Stimulated activated CD4-positive, alpha-beta T cell treated with anti-CD3 and anti-CD28 coated beads, Interleukin-4, amount 100 ng/mL, for 1 hour (primary cell): ENCODE measurements around the gene DMGDH.
"Not testable (repeated sequence)": the region's sequence is repeated elsewhere in the genome, so short reads cannot be mapped to it uniquely, and the experiment has no call there.

Experiments used
- DNase-seq: peaks from one replicate; pipeline ENCODE4 v3.0.0-alpha.2; 2020

The DMGDH gene

DNA sequence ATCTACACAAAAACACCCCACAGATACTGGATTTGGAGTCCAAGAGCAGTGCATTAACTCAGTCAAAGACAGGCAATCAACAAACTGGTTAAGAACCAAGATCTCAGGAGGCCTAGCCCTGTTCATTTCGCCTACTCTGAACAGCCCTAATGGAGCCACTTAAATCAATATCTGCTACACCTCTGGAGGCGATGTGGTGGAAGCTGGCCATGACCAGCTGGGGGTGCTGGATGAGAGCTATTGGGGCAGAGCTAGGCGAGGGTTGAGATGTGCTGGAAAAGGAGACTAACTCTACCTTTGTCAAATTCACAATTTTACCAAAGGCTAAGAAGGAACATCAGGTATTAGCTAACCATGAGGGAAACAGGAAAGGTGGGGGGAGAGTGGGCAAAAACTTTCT lies 61.1 kb downstream of the DMGDH start:
- DNase-seq, result no peak

DNA sequence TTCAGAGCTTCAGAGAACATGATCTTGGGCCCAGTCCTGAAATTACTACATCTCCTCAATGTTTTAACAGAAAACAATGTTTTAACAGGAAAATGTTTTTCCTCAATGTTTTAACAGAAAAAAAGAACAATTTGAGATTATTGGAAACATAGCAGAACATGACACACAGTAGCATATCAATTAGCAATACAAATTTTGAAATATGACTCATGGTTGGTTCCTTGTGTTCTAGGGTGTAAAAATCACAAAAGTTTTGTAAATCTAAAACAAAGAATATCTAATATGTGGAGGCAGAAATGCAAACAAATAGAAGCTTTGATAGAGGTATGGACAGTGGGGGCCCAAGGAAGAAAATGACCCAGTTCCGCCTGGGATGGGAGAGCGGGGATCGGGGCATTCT lies 61.6 kb downstream of the DMGDH start:
- DNase-seq, result no peak

DNA sequence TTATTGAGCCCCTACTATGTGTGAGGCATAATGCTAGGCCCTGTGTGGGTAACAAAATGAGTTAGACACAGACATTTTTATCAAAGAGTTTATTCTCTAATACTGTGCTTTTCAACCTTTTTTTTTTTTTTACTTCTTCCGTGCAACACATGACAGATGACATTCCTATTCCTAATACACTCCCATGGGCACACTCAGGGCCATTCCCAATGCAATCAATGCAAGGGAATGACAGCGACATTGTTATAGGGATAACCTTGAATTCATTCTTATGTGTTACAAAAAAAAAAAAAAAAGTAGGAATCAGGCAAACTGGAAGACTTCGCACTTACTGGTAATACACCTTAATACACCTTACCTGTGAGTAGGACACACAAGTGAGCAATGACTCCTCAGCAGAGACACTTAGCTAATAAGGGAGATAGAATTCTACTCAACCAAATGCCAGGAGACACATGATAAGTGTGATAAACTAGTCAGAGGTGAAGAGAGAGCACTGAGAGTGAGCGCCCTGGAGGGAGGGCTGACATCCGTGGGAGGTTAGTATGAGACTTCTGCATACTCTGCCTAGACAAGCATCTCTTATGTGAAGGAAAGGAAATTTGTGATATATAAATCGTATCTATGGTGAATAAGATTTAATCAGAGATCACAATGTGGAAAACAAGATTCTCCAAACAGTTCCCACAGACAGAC lies 63.4 kb downstream of the DMGDH start:
- DNase-seq, result no peak

DNA sequence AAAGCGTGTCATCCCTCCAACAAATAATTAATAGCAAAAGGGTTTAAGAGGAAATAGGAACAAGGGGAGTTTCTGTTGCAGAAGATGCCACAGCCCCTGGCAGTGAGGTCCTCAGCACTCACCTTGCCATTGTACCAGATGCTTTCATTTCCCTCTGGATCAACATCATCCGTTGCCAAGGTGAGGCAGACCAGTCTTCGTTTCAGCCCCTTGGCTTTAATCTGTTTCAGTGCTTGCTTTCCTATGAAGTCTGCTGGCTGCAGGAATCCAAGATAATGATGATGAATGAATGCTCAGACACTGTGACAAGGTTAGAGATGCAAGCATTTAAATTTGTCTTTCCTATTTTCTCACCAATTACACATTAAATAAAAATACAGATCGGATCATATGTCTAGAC lies 64.3 kb downstream of the DMGDH start:
- no peak for DNase-seq

DNA sequence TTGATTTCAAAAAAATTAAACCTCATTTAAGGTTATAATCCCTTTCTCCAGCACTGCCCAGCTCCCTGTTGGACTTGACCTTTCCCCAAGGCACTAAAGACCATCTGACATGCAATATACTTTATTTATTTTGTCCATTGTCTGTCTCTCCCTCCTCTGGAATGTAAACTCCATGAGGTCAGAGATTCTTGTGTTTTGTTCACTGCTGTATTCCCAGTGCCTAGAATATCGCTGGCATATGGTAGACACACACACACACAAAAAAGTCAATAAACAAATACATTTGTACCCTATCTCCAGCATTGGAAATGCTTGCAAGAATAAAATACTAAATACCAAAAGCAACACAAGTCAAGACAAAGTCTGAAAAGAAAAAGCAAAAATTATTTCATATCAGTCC lies 67.1 kb downstream of the DMGDH start:
- DNase-seq, result no peak

DNA sequence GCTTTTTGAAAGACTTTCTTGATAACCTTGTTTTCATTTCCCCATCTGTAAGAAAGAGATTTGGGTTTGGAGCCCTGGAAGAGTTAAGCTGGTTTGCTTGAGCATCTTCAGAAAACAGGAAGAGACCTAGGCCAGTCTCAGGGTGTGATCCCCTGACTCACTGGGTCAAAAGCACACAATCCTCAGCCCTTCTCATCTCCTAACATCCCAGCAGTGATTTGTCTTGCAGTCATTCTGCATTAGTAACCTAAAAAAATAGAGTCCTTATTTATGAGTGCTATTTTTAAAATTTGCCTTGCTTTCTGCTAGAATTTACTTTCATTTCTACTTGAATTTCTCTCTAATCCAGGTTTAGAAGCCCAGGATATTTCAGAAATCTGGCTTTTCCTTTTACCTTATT lies 68.0 kb downstream of the DMGDH start:
- DNase-seq, result no peak

DNA sequence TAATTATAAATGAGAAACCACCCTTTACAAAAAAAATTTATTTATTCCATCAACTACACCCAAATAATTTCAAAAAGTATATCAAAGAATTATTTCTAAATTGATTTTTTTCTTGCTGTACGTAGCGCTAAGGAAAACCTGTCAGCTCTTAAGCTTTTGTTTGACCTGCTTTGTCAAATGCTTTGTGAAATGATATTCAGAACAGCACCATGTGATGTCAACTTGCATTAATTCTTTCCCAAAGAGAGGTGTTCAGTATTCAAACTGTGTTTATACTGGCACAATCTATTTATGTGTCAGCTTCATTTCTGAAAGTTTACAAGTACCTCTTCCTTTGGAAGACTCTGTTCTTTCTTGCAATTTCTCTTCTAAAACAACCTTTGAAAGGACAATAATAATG lies 72.4 kb downstream of the DMGDH start:
- no peak for DNase-seq

DNA sequence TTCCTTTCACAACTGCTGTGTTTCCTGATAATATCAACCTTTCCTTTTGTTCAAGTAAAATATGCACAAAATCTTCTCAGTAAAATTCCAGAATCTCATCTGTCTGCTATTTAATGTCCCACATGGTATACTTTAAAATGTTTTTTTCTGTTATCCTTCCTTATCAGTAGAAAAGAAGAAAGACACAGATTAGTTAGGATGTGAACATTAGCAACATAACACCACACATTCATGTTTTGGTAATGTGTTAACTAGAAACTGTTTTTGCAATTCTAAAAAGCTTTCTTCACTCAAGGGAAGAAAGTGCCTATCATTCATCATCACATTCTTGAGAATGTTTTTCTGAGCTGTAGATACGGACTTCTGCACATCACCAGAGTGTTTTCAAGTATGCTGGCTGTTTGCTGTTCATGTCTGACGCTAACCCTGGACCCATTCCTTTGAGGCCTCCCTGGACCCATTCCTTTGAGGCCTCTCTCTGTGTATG lies 73.9 kb downstream of the DMGDH start:
- DNase-seq, result no peak

DNA sequence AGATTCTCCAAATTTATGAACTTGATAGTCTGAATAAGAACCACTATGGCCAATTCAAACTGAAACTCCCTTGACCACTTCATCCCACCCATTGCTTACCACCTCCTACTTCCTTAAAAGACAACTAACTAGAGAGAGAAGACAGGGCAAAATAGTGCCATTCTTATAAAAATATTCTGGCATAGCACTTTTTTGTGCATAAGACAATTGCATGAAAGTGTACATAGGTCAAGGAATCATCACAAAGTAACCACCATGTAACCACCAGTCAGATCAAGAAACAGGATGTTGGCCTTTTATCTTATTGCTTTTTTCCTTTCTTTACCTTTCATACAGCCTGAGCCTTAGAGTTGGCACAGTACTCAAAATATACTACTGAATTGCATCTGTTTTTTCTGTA lies 76.3 kb downstream of the DMGDH start:
- no peak for DNase-seq

DNA sequence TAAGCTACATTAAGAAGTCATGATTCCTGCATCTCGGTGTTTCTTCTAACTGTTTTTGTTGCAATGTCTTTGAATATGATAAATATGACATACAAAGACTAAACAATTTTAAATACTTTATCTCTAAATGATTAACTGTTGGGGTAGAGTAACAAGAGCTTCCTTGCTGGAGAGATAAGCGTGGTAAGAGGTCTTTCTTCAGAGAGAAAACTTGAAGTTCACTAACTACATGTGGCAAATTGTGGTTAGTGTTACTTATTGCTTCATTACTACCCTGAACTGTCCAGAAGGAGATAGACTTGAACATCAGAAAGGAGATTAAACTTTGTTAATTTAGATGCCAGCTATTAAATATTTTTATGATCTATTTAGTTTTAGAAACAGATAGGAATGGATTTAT lies 77.3 kb downstream of the DMGDH start:
- DNase-seq, result no peak

DNA sequence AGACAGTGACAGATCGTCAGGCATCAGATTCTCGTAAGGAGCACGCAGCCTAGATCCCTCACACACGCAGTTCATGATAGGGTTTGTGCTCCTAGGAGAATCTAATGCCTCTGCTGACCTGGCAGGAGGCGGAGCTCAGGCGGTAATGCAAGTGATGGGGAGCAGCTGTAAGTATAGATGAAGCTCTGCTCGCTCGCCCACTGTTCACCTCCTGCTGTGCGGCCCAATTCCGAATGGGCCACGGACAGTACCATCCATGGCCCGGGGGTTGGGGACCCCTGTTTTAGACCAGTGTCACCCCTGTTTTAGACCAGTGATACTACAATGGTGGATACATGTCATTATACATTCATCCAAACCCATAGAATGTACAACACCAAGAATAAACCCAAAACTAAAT lies 80.4 kb downstream of the DMGDH start:
- DNase-seq, result no peak

DNA sequence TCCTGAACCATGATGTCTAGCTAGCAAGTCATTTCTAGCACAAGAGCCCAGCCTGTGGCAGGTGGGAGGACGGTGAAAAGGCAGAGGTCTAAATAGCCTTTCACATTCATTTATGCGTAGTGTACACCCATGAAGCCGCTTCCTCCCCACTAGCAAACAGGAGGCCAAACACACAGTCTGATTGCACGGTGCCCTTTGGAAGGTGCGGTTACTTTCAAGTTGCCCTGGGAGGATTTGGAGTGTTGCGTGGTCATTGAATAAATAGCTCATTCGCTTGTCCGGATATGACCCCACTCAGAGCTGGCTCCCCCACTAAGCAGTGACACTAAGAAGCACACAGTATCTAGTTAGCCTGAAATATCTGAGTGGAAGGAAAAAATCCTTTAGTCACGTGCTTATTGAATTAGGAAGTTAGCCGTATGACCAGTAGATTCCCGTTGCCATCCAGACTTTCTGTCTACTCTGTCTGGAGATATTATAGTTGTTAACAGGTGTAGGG lies 83.7 kb downstream of the DMGDH start:
- DNase-seq, result peak; percentile 45

DNA sequence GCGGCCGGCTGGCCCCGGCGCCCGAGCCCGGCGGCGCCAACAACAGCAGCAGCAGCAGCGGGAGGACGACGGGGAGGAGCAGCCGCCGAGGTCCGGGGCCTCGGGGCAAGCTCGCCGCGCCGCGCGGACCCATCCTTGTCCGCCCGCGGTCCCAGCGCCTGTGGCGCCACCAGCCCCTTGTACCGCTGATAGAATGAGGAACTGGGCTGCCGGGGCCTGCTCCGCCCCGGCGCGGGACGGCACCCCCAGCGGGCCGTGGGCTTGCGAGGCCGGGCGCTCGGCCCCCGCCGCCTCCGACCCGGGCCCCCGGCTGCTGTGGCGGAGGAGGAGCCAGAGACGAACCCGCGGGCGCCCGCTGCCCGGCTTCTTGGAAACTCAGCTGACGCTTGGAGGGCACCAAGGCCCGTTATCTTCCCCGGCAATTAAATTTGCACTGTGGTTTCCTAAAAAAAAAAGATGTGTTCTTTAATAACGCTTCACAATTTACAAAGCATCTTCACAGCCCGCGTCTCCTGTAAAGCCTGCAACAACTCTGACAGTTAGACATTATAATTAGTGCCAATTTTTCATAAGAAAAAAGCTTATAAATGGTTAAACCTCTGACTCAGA lies 84.3 kb downstream of the DMGDH start, which contains the start of gene ARSB:
ARSB (minus strand) TSS at position 195 of the 609 bp plus-strand sequence; CDS start at position 133, 62 bp downstream.
- peak; percentile 53 for DNase-seq

DNA sequence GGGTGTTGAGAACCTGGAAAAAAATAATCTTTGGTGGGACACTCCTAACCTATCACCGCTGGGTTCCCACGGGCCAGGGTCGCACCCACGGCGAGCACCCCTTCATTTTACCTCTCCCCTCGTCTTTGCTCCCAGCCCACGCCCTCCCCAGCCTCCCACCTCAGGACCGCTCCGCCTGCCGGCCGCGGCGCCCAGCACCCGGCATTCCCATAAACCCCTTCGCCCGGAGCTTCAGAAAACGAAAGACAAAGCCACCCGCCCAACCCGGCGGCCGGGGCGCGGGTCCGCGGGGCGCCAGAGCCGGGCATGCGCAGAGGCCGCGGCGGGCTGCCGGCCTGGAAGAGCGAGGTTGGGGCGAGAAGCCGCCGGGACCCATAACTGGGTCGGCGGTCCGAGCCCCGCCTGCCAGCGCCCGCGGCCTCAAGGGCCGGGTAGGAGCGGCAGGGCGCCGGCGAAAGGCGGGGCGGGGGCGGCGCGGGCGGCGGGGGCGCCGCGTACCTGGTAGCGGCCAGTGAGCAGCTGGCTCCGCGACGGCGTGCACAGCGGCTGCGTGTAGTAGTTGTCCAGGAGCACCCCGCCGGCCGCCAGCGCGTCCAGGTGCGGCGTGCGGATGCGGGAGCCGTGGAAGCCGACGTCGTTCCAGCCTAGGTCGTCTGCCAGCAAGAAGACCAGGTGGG lies 84.9 kb downstream of the DMGDH start:
- DNase-seq, result peak; percentile 78

DNA sequence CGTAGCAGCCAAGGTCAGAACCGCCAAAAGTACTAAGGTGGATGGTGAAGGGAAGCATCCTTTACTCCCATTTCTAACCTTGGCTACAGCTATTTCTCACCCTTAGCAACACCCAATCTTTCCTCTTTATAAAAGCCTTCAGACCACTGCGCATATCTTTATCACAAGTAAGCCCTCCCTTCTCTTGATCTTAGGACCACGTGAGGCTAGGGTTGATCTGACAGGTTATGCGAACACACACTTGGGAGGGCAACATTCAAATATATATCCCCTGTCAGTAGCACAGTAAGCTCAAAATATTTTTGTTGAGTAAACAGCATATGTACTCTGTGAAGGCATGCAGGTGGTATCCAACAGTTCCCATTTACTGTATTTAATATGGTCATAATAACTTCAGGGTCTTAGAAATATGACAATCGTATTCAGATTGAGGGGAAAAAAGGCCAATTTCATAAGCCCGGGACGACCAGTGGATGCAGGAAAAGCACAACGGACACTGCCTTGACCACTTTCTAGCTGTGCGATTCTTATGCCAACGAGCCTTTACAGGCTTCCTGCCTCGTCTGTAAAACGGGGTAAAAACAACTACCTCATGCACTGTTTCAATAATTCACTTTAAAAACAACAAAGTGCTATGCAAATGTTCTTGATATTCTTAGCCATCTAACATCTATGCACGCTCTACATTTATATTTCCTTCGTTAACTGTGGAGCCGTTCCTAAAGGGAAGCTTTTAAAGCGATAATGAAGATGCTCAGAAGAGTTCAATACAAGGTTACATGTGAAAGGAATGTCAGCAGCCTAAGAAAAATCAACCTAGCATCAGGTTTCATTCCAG lies 85.7 kb downstream of the DMGDH start:
- no peak for DNase-seq

DNA sequence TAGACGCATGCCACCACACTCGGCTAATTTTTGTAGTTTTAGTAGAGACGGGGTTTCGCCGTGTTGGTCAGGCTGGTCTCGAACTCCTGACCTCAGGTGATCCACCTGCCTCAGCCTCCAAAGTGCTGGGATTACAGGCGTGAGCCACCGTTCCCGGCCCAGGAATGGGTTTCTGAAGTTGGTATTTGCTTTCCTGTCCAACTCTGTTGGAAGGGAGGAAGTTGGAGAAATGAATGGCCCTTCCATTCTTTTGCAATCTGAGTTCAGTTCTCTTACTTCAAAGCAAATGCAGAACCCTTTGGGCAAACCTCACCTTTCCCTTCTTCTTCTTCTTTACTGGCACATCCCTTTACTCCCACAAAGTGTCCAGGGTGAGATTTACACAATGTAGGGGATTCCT lies 86.3 kb downstream of the DMGDH start:
- not testable (repeated sequence) for DNase-seq

DNA sequence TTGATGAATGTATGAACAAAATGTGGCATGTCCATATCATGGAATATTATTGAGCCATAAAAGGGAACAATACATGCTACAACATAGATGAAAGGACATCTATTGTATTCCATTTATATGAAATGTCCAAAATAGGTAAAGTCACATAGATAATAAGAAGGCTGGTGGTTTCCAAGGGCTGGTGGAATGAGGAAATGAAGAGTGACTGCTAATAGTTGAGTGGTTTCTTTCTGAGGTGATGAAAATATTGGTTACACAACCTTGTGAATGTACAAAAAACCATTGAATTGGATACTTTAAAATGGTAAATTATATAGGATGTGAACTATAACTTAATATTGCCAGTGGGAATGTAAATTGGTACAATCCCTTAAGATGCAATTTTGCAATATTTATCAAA lies 89.6 kb downstream of the DMGDH start:
- DNase-seq, result no peak

DNA sequence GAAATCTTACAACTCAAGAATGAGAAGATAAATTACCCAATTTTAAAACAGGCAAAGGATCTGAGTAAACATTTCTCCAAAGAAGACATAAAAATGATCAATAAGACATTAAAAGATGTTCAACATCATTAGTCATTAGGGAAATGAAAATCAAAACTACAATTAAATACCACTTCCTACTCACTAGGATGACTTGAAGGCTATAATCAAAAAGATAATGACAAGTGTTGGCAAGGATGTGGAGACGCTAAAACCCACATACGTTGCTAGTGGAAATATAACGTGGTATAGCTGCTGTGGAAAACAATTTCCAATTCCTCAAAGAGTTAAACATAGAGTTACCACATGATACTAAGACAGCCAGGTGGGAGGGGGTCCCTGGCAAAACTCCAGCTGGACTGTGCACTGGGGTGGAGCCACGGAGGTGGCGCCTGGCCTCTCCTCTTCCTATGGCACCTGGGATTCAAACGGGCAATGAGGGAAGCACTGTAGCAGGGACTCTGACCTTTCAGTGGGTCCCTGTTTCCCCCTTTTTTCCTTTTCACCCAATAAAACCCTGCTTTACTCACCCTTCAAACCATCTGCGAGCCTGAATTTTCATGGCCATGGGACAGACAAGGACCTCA lies 90.2 kb downstream of the DMGDH start:
- no peak for DNase-seq

DNA sequence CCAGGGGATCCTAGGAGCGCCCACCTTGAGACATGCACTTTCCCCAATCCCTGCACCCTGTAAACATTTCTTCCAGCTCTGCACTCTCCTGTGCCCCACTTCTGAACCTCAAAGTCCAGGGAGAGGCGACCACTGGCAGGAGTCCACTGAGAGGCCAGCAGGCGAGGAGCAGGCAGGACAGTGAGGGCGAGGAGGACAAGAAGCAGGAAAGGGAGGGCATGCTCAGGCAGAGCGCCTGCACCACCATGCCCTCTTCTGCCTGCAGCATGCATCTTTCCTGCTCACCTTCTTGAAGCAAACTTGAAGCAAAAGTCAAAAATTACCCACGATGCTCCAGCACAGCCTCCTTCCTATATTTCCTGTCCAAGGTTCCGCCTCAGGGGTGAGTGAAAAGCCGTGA lies 94.4 kb downstream of the DMGDH start:
- no peak for DNase-seq

DNA sequence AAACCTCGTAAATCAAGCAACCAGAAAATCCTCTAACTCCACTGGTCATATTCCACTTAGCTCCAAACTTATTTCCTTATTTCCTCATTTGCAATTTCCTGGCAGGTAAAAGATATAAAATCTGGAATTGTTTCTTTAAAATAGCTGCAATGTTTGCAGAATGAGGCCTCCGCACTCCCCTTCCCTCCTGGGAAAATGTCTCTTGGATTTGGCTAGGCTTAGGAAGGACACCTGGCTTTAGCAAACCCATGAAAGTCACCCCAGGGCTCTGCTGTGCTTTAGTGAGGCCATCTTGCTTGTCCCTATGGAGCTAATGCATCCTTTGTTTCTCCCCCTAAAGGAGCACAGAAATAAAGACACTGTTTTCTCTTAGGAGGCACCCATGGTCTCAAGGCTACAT lies 94.9 kb downstream of the DMGDH start:
- DNase-seq, result no peak

DNA sequence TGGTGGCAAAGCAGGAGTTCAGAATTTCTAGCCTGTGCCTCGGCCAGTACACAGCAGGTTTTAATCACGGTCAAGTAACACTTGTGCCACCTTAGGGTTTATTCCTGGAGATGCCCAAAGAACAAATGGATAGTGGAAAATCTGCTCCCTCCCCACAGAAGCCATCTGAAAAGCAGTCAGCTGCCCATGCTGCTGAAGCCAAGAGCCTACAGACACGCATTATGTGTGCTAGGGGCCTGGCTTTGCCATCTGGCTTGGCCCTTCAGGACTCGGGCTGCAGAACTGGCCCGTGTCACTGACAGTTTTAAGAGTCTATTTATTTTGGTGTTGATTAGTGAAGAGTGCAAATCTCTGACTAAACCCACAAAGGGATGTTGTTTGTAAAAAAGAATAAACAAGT lies 95.5 kb downstream of the DMGDH start:
- no peak for DNase-seq

DNA sequence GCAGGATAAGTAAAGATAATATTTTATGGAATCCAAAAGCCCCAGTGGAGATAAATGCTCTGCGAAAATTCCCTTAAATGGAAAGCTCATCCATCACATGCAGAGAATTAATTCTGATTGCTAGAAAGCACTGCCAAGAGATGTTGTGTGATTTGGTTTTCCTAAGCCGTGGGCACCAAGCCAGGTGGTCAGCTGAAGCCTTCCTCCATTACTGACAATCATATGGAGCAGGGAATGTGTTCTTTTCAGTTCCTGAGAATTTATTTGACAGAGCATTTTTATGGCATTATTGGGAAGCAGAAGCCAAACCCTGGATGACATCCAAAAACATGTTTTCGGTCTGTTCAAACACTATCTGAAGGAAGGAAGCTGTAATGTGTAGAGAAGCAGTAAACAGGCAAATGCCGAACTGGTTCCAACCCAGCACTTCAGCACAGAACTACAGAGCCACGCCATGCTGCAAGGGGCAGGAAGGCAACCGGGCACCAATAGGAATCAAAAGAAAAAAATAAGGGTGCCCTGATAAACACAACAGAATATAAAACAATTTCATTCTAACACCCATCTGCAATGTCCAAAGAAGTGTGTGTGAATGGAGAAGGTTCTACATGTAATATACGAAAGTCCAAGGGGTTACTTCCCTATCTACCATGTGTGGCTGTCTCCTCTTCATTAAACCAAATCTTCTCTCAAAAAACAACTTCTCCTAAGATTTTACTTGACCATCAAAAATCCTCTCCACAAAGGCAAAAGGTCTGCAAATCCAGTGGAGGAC lies 96.6 kb downstream of the DMGDH start:
- DNase-seq, result no peak
